Panc1 (cell line): Measurements from ENCODE around the gene LMNTD1.

Experiments
- POLR2AphosphoS5 ChIP-seq: IDR thresholded peaks from 2 replicates; pipeline ENCODE4 v1.6.1; 2012; ENCODE audit warnings: mild to moderate bottlenecking, low read depth, low read length, moderate library complexity
- TF ChIP-seq, protein P1 (sequence below): fragments of 450-650 bp; IDR thresholded peaks from 2 replicates; pipeline ENCODE4 v1.5.1; 2017; ENCODE audit warnings: mild to moderate bottlenecking
- TF ChIP-seq, protein P2 (sequence below), 2 experiments: IDR thresholded peaks; 2 replicates each; pipeline ENCODE4 v1.6.1; 2011 to 2012; ENCODE audit warnings: low read depth in 2 of 2, control low read depth in 1 of 2, low read length in 1 of 2, mild to moderate bottlenecking in 1 of 2, moderate library complexity in 1 of 2; ENCODE audit not compliant: insufficient read depth in 1 of 2

DNA sequence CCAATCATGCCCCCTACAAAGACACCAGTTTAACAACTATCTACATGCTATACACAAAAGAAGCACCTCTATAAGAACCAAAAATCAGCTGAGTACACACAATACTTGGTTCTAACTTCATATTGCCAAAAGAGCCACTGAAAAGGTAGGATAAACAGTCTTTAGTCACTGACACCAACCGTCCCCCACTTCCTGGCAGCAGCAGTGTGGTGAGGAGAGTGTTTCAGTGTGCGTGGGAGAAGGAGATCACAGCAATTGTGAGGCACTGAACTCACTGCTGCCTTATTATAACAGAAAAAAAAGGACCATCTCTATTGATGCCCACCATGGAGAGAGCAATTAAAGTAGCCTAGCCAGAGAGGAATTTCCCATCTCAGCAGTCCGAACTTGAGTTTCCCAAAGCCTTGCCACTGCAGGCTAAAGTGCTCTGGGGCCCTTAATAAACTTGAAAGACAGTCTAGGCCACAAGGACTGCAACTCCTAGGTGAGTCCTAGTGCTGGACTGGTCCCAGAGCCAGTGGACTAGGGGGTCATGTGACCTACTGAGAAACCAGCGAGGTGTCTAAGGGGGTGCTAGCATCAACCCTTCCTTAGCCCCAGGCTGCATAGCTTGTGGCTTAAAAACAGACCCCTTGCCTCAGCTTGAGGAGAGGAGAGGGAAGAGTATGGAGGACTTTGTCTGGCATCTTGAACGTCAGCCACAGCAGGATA is 37.1 kb upstream of the LMNTD1 start:
- TF ChIP-seq, protein P1, sequence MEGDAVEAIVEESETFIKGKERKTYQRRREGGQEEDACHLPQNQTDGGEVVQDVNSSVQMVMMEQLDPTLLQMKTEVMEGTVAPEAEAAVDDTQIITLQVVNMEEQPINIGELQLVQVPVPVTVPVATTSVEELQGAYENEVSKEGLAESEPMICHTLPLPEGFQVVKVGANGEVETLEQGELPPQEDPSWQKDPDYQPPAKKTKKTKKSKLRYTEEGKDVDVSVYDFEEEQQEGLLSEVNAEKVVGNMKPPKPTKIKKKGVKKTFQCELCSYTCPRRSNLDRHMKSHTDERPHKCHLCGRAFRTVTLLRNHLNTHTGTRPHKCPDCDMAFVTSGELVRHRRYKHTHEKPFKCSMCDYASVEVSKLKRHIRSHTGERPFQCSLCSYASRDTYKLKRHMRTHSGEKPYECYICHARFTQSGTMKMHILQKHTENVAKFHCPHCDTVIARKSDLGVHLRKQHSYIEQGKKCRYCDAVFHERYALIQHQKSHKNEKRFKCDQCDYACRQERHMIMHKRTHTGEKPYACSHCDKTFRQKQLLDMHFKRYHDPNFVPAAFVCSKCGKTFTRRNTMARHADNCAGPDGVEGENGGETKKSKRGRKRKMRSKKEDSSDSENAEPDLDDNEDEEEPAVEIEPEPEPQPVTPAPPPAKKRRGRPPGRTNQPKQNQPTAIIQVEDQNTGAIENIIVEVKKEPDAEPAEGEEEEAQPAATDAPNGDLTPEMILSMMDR: no peak
- TF ChIP-seq POLR2AphosphoS5: no peak
- TF ChIP-seq, protein P2, sequence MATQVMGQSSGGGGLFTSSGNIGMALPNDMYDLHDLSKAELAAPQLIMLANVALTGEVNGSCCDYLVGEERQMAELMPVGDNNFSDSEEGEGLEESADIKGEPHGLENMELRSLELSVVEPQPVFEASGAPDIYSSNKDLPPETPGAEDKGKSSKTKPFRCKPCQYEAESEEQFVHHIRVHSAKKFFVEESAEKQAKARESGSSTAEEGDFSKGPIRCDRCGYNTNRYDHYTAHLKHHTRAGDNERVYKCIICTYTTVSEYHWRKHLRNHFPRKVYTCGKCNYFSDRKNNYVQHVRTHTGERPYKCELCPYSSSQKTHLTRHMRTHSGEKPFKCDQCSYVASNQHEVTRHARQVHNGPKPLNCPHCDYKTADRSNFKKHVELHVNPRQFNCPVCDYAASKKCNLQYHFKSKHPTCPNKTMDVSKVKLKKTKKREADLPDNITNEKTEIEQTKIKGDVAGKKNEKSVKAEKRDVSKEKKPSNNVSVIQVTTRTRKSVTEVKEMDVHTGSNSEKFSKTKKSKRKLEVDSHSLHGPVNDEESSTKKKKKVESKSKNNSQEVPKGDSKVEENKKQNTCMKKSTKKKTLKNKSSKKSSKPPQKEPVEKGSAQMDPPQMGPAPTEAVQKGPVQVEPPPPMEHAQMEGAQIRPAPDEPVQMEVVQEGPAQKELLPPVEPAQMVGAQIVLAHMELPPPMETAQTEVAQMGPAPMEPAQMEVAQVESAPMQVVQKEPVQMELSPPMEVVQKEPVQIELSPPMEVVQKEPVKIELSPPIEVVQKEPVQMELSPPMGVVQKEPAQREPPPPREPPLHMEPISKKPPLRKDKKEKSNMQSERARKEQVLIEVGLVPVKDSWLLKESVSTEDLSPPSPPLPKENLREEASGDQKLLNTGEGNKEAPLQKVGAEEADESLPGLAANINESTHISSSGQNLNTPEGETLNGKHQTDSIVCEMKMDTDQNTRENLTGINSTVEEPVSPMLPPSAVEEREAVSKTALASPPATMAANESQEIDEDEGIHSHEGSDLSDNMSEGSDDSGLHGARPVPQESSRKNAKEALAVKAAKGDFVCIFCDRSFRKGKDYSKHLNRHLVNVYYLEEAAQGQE (IDR thresholded peaks at IDR 0.05; ENCODE audit: insufficient read depth in 1 of 2, low read depth in 2 of 2, low read length in 1 of 2): no peak
